K562 (cell line): ENCODE data around the gene RPL14. TPM values are rescaled to one million over a fixed set of nuclear protein-coding genes. Genes with fewer than 3 reads are reported as not detected.

ENCODE experiments used
- CREB3 ChIP-seq: fragments of 450-650 bp; conservative IDR thresholded peaks from 2 replicates; pipeline ENCODE4 v1.6.1; 2016; ENCODE audit warnings: missing genetic modification characterization, low read depth, mild to moderate bottlenecking, missing compliant biosample characterization, moderate library complexity
- ETV5 ChIP-seq: sonication (generic); formaldehyde crosslinking; IDR thresholded peaks from 2 replicates; pipeline ENCODE4 v1.4.0; 2020; ENCODE audit warnings: low read depth, mild to moderate bottlenecking, missing genetic modification reagents
- HNRNPH1 ChIP-seq: fragments of 200-400 bp; formaldehyde crosslinking; optimal IDR thresholded peaks from 2 replicates; pipeline ENCODE3; 2017; ENCODE audit warnings: low read depth, mild to moderate bottlenecking, low read length, moderate library complexity
- KDM2B ChIP-seq: fragments of 250-450 bp; sonication (Bioruptor Pico); IDR thresholded peaks from 2 replicates; pipeline ENCODE4 v1.8.0; 2021; ENCODE audit warnings: mild to moderate bottlenecking, moderate library complexity
- NCOA4 ChIP-seq: fragments of 450-650 bp; IDR thresholded peaks from 2 replicates; pipeline ENCODE4 v1.6.1; 2018; ENCODE audit warnings: mild to moderate bottlenecking; ENCODE audit not compliant: partially characterized antibody
- NFXL1 ChIP-seq: fragments of 450-650 bp; formaldehyde crosslinking; IDR thresholded peaks from 2 replicates; pipeline ENCODE4 v1.4.0; 2021; ENCODE audit warnings: mild to moderate bottlenecking
- RBBP5 ChIP-seq: fragments of 200-600 bp; sonication (generic); IDR thresholded peaks from 2 replicates; pipeline ENCODE4 v1.6.1; 2012; ENCODE audit warnings: borderline replicate concordance, mild to moderate bottlenecking, low read length, control low read depth, inconsistent platforms; ENCODE audit not compliant: insufficient read depth, poor library complexity, severe bottlenecking
- SIN3B ChIP-seq: fragments of 450-650 bp; IDR thresholded peaks from 2 replicates; pipeline ENCODE4 v1.6.1; 2017; ENCODE audit warnings: low read depth, mild to moderate bottlenecking, moderate library complexity
- SIRT6 ChIP-seq: IDR thresholded peaks from one replicate; pipeline ENCODE4 v1.6.1; 2012; ENCODE audit warnings: low read depth, mild to moderate bottlenecking, control low read depth, inconsistent platforms, low read length, moderate library complexity
- SRSF9 ChIP-seq: fragments of 200-400 bp; formaldehyde crosslinking; IDR thresholded peaks from 2 replicates; pipeline ENCODE4 v1.6.1; 2017; ENCODE audit warnings: low read depth, low read length, borderline replicate concordance
- ZFPM2 ChIP-seq: fragments of 250-450 bp; sonication (Bioruptor Pico); IDR thresholded peaks from 2 replicates; pipeline ENCODE4 v1.5.1; 2022; ENCODE audit warnings: mild to moderate bottlenecking
- ZNF165 ChIP-seq: fragments of 250-450 bp; sonication (Bioruptor Pico); IDR thresholded peaks from 2 replicates; pipeline ENCODE4 v1.4.0; 2020; ENCODE audit warnings: borderline replicate concordance
- ZNF274 ChIP-seq: IDR thresholded peaks from 2 replicates; pipeline ENCODE4 v1.6.1; 2011; ENCODE audit warnings: low read depth, mild to moderate bottlenecking, low read length, moderate library complexity, borderline replicate concordance
- ZNF436 ChIP-seq: fragments of 250-450, 450-650 bp; sonication (Bioruptor Pico); formaldehyde crosslinking; IDR thresholded peaks from 2 replicates; pipeline ENCODE4 v1.7.0; 2020; ENCODE audit warnings: mild to moderate bottlenecking
- ZNF551 ChIP-seq: fragments of 250-450 bp; sonication (Bioruptor Pico); IDR thresholded peaks from 2 replicates; pipeline ENCODE4 v1.5.0; 2021; ENCODE audit warnings: mild to moderate bottlenecking, moderate library complexity
- ZNF707 ChIP-seq: fragments of 250-450 bp; sonication (Bioruptor Pico); conservative IDR thresholded peaks from 2 replicates; pipeline ENCODE4 v1.8.0; 2022; ENCODE audit warnings: inconsistent platforms, mild to moderate bottlenecking, moderate library complexity
- ZNF830 ChIP-seq: fragments of 250-450 bp; sonication (Bioruptor Pico); IDR thresholded peaks from 2 replicates; pipeline ENCODE4 v1.5.0; 2021; ENCODE audit warnings: mild to moderate bottlenecking
- polyA plus RNA-seq, 8 experiments: library from polyadenylated mRNA; depleted of rRNA in 4 of 8; stranded (reverse) in 5 of 8; unstranded in 3 of 8; fragments of >200 nt; fragmentation: Nextera tagmentation in 2 of 8; fragmentation: Illumina TruSeq in 1 of 8; extraction: Ambion mirVana in 2 of 8; extraction: Trizol in 1 of 8; gene quantifications; 2 replicates each; pipeline versions ENCODE4 v1.2.1 to v1.2.3, GENCODE V29; 2011 to 2014; ENCODE audit warnings: inconsistent platforms in 1 of 8, missing spikeins in 1 of 8
- total RNA-seq, 7 experiments: library from RNA; depleted of rRNA in 6 of 7; stranded (reverse); fragments of >200 nt in 6 of 7; fragmentation: Illumina TruSeq in 2 of 7; extraction: Trizol in 2 of 7; gene quantifications; 2 replicates each; pipeline versions ENCODE4 v1.2.1 to v1.2.3, GENCODE V29; 2011 to 2021; ENCODE audit warnings: low replicate concordance in 1 of 7
- TF ChIP-seq, protein P1 (sequence below), 2 experiments: fragments of 450-650 bp in 1 of 2; IDR thresholded peaks; 2 replicates each; pipeline ENCODE4 v1.6.1; 2011 to 2017; ENCODE audit warnings: low read depth in 2 of 2, antibody characterized with exemption in 1 of 2, borderline replicate concordance in 1 of 2, low read length in 1 of 2, mild to moderate bottlenecking in 1 of 2, mixed read lengths in 1 of 2; ENCODE audit not compliant: control insufficient read depth in 1 of 2

The RPL14 gene
- total and polyA plus RNA-seq, 9 of the 15 experiments (the other 6 are each of a cell fraction or from before 2014, with no cell fraction given), result 851 to 4,649 (median 2,133) TPM

GRCh38 chr3:40456940-40457823 is at the start of gene RPL14 (continued):
- TF ChIP-seq KDM2B (CRISPR knock-in tag) (no peak), ZNF274 (no peak), SIRT6 (no peak), ZNF830 (0 out of 2 replicates have a peak, but pooled peaks have one; percentile 22), CREB3 (no peak), NFXL1 (CRISPR knock-in tag) (no peak), ZNF436 (CRISPR knock-in tag) (no peak; the same call in 1 of the 2 replicates), ZNF165 (no peak), ZNF707 (no peak), ZFPM2 (no peak), SIN3B (peak; percentile 91), ZNF551 (CRISPR knock-in tag) (no peak; the same call in 1 of the 2 replicates), HNRNPH1 (no peak), NCOA4 (no peak), ETV5 (CRISPR knock-in tag) (no peak; the same call in 1 of the 2 replicates), RBBP5 (peak; percentile 94), SRSF9 (no peak)
- TF ChIP-seq, protein P1, sequence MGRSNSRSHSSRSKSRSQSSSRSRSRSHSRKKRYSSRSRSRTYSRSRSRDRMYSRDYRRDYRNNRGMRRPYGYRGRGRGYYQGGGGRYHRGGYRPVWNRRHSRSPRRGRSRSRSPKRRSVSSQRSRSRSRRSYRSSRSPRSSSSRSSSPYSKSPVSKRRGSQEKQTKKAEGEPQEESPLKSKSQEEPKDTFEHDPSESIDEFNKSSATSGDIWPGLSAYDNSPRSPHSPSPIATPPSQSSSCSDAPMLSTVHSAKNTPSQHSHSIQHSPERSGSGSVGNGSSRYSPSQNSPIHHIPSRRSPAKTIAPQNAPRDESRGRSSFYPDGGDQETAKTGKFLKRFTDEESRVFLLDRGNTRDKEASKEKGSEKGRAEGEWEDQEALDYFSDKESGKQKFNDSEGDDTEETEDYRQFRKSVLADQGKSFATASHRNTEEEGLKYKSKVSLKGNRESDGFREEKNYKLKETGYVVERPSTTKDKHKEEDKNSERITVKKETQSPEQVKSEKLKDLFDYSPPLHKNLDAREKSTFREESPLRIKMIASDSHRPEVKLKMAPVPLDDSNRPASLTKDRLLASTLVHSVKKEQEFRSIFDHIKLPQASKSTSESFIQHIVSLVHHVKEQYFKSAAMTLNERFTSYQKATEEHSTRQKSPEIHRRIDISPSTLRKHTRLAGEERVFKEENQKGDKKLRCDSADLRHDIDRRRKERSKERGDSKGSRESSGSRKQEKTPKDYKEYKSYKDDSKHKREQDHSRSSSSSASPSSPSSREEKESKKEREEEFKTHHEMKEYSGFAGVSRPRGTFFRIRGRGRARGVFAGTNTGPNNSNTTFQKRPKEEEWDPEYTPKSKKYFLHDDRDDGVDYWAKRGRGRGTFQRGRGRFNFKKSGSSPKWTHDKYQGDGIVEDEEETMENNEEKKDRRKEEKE (IDR thresholded peaks at IDR 0.05; ENCODE audit: borderline replicate concordance in 1 of 2, control insufficient read depth in 1 of 2, low read depth in 2 of 2, low read length in 1 of 2), result peak in 1 of 2 experiments; percentile 30; a peak in 1 of 4 replicates
